ENCODE measurements around the gene CCDC102A.

The CCDC102A gene

GRCh38 chr16:57477531-57478202, 58.7 kb downstream of the CCDC102A start:
- peaks cover 19% of the 10 kb centered on the region for H3K4me1 Mint-ChIP-seq (ENCODE audit: low read depth)
- H3K27me3 Mint-ChIP-seq: no peaks in the 10 kb centered on the region
- no peaks in the 10 kb centered on the region for H3K9me3 Mint-ChIP-seq
- no peak overlapping the region for H3K27ac Mint-ChIP-seq
- H3K4me3 Mint-ChIP-seq: no peak overlapping the region
- no peaks in the 10 kb centered on the region for H3K36me3 Mint-ChIP-seq (ENCODE audit: low read depth)

DNA sequence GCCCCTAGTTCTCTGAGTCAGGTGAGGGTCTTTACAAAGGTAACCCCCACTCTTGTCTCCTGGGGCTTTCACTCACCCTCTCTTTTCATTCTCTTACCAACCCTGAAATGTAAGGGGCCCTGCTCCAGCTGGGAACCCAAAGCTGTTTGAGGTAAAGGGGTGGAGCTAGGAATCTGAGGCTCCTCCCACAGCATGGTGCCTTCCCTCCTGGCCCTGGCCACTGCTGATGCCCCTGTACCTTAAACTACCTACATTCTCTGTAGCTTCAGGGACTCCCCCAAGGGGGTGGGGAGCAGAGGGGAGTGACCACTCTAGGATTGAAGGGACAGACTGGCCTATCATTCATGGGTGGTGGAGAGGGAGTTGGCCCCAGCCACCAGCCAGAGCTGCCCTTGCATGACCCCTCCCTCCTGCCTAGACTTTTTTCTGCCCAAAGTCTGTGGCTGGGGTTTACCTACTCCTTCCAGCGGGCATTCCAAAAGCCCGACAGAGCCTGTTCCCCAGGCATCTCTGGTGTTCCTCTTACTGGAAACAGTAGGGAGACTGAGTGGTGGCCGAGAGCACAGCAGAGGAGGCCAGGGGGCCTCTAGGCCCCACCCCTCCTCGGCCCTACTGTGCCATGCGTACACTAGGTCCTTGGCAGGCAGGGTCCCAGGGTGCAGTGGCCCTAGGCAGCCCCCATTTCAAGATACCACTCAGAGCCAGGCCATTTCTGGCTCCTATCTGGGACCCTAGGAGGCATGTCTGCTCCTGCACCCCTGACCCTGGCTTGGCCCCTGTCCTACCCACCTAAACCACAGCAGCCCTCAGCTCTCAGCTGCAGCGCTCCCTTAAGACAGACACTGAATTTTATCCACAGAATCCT, 59.6 kb downstream of the CCDC102A start:
- no peaks in the 10 kb centered on the region for H3K9me3 Mint-ChIP-seq
- no peak overlapping the region for H3K4me3 Mint-ChIP-seq

DNA sequence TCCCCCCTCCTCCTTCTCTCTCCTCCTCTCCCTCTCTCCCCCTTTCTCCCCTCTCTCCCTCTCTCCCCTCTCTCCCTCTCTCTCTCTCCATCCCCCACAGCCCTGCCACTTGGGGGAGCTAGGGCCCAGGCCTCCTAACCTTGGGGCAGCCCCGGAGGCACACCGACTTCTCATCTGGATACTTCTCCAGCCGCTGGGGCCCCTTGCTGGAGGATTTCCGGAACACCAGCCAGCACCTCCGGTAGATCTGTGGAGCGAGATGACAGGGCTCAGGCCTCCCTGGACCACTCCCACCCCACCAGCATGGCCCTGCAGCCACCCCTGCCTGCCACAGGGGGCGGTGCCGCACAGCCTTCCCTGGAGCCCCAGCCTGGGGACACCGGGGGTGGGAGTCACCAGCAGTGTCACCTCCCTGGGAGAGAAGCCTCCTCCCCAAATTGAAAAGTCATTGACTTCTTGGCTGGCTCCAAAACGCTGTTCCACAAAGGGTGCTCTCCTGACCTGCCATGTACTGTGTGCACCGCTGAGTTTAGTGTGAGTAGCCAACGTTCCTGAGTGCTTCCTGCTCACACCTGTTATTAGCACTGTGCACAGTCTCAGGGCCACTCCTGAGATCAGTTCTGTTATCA, 60.5 kb downstream of the CCDC102A start:
- Mint-ChIP-seq H3K4me1 (ENCODE audit: low read depth) (peaks cover 19% of the 10 kb centered on the region), H3K9me3 (no peaks in the 10 kb centered on the region), H3K27ac (no peak overlapping the region), H3K4me3 (peak overlapping the region; percentile 26), H3K27me3 (no peaks in the 10 kb centered on the region), H3K36me3 (ENCODE audit: low read depth) (peaks cover 7% of the 10 kb centered on the region)

More for the DNA sequence above, 59.6 kb downstream of the CCDC102A start:
- peaks cover 19% of the 10 kb centered on the region for H3K4me1 Mint-ChIP-seq (ENCODE audit: low read depth)
- H3K27me3 Mint-ChIP-seq: no peaks in the 10 kb centered on the region
- H3K27ac Mint-ChIP-seq: no peak overlapping the region
- peaks cover 5% of the 10 kb centered on the region for H3K36me3 Mint-ChIP-seq (ENCODE audit: low read depth)

DNA sequence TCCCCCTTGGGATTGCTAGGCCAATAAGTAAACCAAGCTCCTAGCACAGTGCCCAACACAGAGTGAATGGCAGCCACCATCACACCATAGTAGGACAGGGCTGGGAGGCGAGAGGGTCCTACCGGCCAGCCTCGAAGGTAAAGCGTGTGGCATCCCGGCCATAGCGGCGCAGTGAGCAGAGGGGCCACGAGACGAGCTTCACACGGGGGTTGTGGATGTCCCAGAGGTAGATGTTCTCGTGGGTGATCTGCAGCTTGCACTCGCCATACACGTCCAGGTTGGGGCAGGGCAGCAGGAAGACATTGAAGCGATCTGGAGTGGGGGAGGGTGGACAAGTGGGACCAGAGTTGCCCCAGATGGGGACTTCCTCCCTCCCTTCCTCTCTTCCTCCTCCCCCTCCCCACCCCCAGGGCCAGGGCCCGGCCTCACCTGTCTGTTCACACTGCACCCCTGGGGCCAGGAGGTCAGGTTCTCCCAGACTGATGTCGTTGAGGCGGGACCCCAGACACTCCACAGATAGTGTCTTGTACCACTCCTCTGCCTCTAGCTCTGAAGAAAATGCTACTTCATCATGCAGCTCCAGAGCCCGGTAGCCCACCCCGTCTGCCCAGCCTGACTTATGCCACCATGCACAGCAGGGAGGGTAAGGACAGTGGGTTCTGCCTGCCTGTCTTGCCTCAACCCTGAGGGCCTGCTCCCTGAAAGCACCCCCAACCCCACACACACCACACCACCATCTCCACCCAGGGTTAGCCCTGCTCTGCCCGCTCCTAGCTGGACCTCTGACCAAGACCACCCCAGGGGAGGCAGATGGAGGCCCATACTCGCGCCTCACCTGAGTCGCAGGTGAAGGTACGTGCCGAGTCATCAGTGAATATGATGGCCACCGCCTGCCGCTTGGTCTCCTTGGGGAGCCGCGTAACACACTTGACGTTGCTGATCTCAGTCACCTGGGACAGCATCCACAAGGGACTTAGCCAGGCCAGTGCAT, 61.4 kb downstream of the CCDC102A start:
- Mint-ChIP-seq H3K4me1 (ENCODE audit: low read depth) (peaks cover 19% of the 10 kb centered on the region), H3K27ac (no peak overlapping the region), H3K4me3 (no peak overlapping the region), H3K27me3 (no peaks in the 10 kb centered on the region), H3K36me3 (ENCODE audit: low read depth) (peaks cover 9% of the 10 kb centered on the region), H3K9me3 (no peaks in the 10 kb centered on the region)

- no peak overlapping the region for H3K27ac Mint-ChIP-seq
Measured at GRCh38 chr16:57473906-57474305, 62.5 kb downstream of the CCDC102A start.

DNA sequence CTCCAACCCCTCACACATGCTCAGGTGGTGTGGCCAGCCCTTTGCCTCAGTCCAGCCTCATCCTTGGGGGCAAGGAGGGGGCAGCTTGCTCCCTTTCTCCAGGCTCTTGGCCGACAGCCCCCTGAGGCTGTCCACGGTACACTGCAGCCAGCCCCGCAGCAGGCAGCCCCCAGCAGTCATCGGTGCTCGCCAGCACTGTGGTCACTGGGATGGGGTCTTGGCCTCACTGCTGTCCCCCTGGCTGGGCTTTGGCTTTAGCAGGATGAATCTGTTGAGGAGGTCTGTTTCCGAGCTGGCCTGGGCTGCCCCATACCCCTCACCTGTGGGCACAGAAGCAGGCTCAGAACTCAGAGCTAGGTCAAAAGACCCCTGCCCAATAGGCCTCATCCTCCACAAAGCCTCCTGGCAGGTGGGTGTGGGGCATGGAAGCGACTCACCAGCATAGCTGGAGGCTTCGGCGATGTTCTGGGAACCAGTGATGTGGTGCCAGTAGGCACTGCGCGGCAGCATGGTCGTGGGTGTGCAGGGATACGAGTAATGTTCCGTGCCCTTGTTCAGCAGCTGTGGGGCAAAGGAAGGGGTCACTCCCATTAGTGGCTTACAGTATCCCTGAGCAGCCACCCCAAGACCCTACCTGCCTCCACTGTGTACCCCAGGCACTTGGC, 63.1 kb downstream of the CCDC102A start:
- H3K36me3 Mint-ChIP-seq (ENCODE audit: low read depth): peaks cover 26% of the 10 kb centered on the region
- H3K4me1 Mint-ChIP-seq (ENCODE audit: low read depth): peaks cover 10% of the 10 kb centered on the region
- no peak overlapping the region for H3K27ac Mint-ChIP-seq

More at GRCh38 chr16:57473906-57474305, 62.5 kb downstream of the CCDC102A start:
- H3K4me3 Mint-ChIP-seq: no peak overlapping the region
- H3K36me3 Mint-ChIP-seq (ENCODE audit: low read depth): peaks cover 20% of the 10 kb centered on the region
- H3K4me1 Mint-ChIP-seq (ENCODE audit: low read depth): peaks cover 16% of the 10 kb centered on the region
- no peaks in the 10 kb centered on the region for H3K9me3 Mint-ChIP-seq
- H3K27me3 Mint-ChIP-seq: no peaks in the 10 kb centered on the region

GRCh38 chr16:57472665-57473060, 63.7 kb downstream of the CCDC102A start:
- Mint-ChIP-seq H3K4me1 (ENCODE audit: low read depth) (peaks cover 10% of the 10 kb centered on the region), H3K4me3 (no peak overlapping the region), H3K36me3 (ENCODE audit: low read depth) (peaks cover 32% of the 10 kb centered on the region), H3K27ac (no peak overlapping the region), H3K9me3 (no peaks in the 10 kb centered on the region), H3K27me3 (no peaks in the 10 kb centered on the region)

More for the DNA sequence above, 63.1 kb downstream of the CCDC102A start:
- H3K9me3 Mint-ChIP-seq: no peaks in the 10 kb centered on the region
- H3K4me3 Mint-ChIP-seq: no peak overlapping the region
- no peaks in the 10 kb centered on the region for H3K27me3 Mint-ChIP-seq

DNA sequence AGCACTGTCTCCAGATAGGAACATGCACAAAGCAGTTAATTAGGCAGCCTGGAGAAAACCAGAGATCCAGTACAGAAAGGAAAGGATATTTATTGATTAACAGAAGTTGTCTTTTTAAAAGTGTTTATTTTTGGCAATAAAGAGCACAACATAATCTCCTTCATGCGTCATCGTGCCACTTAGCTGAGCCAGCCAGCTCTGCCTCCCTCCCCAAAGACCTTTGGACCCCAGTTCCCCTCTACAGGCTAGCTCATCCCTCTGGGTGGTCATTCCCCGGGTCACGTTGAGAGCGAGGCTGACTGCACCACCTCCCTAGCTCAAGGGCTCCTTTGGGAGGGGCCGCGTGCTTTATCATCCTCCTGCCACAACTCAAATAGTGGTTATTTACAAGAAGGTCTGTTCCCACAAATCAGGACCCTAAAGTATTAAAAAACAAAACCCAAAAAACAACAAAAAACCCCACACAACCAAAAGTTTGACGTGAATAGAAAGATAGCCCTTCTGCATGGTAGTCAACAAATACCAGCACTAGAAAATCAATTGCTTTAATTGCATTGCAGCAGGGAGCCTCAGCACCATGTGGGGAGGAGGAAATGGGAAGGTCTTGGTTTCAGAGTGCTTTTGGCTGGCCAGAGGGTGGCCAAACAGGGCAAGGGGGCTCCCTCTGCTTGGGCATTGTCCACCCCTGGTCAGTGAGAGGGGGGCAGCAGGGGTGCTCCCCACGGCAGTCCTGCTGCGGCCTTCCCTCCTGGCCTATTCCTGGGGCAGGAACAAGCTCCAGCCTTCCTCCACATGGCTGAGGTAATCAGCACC, 64.3 kb downstream of the CCDC102A start:
- no peaks in the 10 kb centered on the region for H3K27me3 Mint-ChIP-seq
- peaks cover 7% of the 10 kb centered on the region for H3K4me1 Mint-ChIP-seq (ENCODE audit: low read depth)
- peaks cover 36% of the 10 kb centered on the region for H3K36me3 Mint-ChIP-seq (ENCODE audit: low read depth)
- no peak overlapping the region for H3K27ac Mint-ChIP-seq
- no peak overlapping the region for H3K4me3 Mint-ChIP-seq
- no peaks in the 10 kb centered on the region for H3K9me3 Mint-ChIP-seq

- Mint-ChIP-seq H3K27ac (no peak overlapping the region), H3K36me3 (ENCODE audit: low read depth) (peaks cover 37% of the 10 kb centered on the region)
Measured at GRCh38 chr16:57471209-57471608, 65.2 kb downstream of the CCDC102A start.

DNA sequence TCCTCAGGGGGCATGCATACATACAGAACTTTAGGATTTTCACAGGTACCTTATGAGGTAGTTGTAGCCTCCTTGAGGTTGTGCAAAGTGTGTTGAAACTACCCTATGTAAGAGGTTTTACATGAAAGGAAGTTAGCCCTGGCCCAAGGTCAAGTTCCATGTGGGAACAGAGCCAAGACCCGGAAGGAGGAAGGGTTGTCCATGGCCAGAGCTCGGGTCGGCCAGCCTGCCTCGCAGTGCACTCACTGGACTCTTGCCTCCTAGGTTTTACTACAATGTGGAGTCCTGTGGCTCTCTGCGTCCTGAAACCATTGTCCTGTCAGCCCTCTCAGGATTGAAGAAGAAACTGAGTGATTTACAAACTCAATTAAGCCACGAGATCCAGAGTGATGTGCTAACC, 65.7 kb downstream of the CCDC102A start:
- H3K4me3 Mint-ChIP-seq: no peak overlapping the region
- peaks cover 8% of the 10 kb centered on the region for H3K4me1 Mint-ChIP-seq (ENCODE audit: low read depth)
- peaks cover 41% of the 10 kb centered on the region for H3K36me3 Mint-ChIP-seq (ENCODE audit: low read depth)
- no peaks in the 10 kb centered on the region for H3K27me3 Mint-ChIP-seq
- no peak overlapping the region for H3K27ac Mint-ChIP-seq
- no peaks in the 10 kb centered on the region for H3K9me3 Mint-ChIP-seq

More at GRCh38 chr16:57471209-57471608, 65.2 kb downstream of the CCDC102A start:
- Mint-ChIP-seq H3K4me3 (no peak overlapping the region), H3K27me3 (no peaks in the 10 kb centered on the region), H3K9me3 (no peaks in the 10 kb centered on the region), H3K4me1 (ENCODE audit: low read depth) (peaks cover 8% of the 10 kb centered on the region)

- peaks cover 11% of the 10 kb centered on the region for H3K4me1 Mint-ChIP-seq (ENCODE audit: low read depth)
- H3K36me3 Mint-ChIP-seq (ENCODE audit: low read depth): peaks cover 43% of the 10 kb centered on the region
- H3K27ac Mint-ChIP-seq: no peak overlapping the region
- H3K9me3 Mint-ChIP-seq: no peaks in the 10 kb centered on the region
- H3K4me3 Mint-ChIP-seq: no peak overlapping the region
- H3K27me3 Mint-ChIP-seq: no peaks in the 10 kb centered on the region
Measured at GRCh38 chr16:57469917-57470470, 66.4 kb downstream of the CCDC102A start.

GRCh38 chr16:57469046-57469445, 67.3 kb downstream of the CCDC102A start:
- no peak overlapping the region for H3K27ac Mint-ChIP-seq
- H3K27me3 Mint-ChIP-seq: no peaks in the 10 kb centered on the region
- peaks cover 51% of the 10 kb centered on the region for H3K36me3 Mint-ChIP-seq (ENCODE audit: low read depth)
- no peaks in the 10 kb centered on the region for H3K9me3 Mint-ChIP-seq
- H3K4me1 Mint-ChIP-seq (ENCODE audit: low read depth): peaks cover 19% of the 10 kb centered on the region
- H3K4me3 Mint-ChIP-seq: no peak overlapping the region

GRCh38 chr16:57468346-57468745, 68.0 kb downstream of the CCDC102A start:
- no peaks in the 10 kb centered on the region for H3K27me3 Mint-ChIP-seq
- peaks cover 56% of the 10 kb centered on the region for H3K36me3 Mint-ChIP-seq (ENCODE audit: low read depth)
- no peak overlapping the region for H3K4me3 Mint-ChIP-seq
- H3K9me3 Mint-ChIP-seq: no peaks in the 10 kb centered on the region
- H3K27ac Mint-ChIP-seq: no peak overlapping the region
- peaks cover 26% of the 10 kb centered on the region for H3K4me1 Mint-ChIP-seq (ENCODE audit: low read depth)
